ENCODE data around the gene G3BP1.

G3BP1 gene

GRCh38 chr5:151740336-151740942, 31.3 kb upstream of the G3BP1 start:
- Histone ChIP-seq H4K91ac (ENCODE audit: low read length) (peak overlapping the region; percentile 92), H3K14ac (ENCODE audit: low read length in 2 of 2) (no peak overlapping the region), H3K4ac (ENCODE audit: low read depth in 1 of 2, low read length in 2 of 2) (peak overlapping the region; percentile 20 to 83), H3K4me3 (ENCODE audit: insufficient read depth in 1 of 2, low read depth in 1 of 2, low read length in 2 of 2) (peak overlapping the region in 1 of 2 experiments; percentile 31), H3K9me3 (ENCODE audit: control insufficient read depth, low read length) (no peaks in the 10 kb centered on the region), H3K4me1 (ENCODE audit: control insufficient read depth, insufficient read depth, low read depth, low read length) (peaks cover 32% of the 10 kb centered on the region), H3K23ac (ENCODE audit: low read length in 2 of 2) (no peak overlapping the region), H3K79me1 (replicated peaks; ENCODE audit: low read length, poor library complexity, severe bottlenecking) (no peaks in the 10 kb centered on the region), H2BK120ac (ENCODE audit: low read depth, low read length) (peak overlapping the region; percentile 50), H2BK12ac (ENCODE audit: low read length in 2 of 2) (peak overlapping the region in 1 of 2 experiments; percentile 45), H4K8ac (ENCODE audit: low read length) (peak overlapping the region; percentile 43), H2AK5ac (ENCODE audit: low read length, severe bottlenecking) (peak overlapping the region; percentile 50), H2BK5ac (ENCODE audit: low read depth, low read length, poor library complexity, severe bottlenecking) (peak overlapping the region; percentile 95), H2AFZ (ENCODE audit: low read depth, low read length) (no peak overlapping the region), H3K27ac (ENCODE audit: low read length, poor library complexity, severe bottlenecking) (peak overlapping the region; percentile 100), H3K18ac (ENCODE audit: low read depth in 1 of 2, low read length in 2 of 2) (peak overlapping the region; percentile 88 to 95), H3K36me3 (ENCODE audit: control insufficient read depth in 1 of 2, insufficient read depth in 2 of 2, low read depth in 1 of 2, low read length in 2 of 2) (peaks cover 6 to 20% of the 10 kb centered on the region in 2 experiments), H2BK15ac (ENCODE audit: low read depth, poor library complexity, severe bottlenecking) (peak overlapping the region; percentile 74), H3K9ac (ENCODE audit: low read length) (peak overlapping the region; percentile 90), H3K27me3 (ENCODE audit: control insufficient read depth in 1 of 2, insufficient read depth in 1 of 2, low read length in 2 of 2) (no peaks in the 10 kb centered on the region), H3K4me2 (ENCODE audit: low read length, poor library complexity, severe bottlenecking) (peak overlapping the region; percentile 18)
- WGBS: 2% methylated on average over 11 of the region's 11 CpGs
- DNase-seq: peak; percentile 98

- 0% methylated on average over 1 of the region's 2 CpGs for WGBS
Measured at GRCh38 chr5:151740958-151741373, 30.8 kb upstream of the G3BP1 start.

GRCh38 chr5:151741678-151742423, 29.9 kb upstream of the G3BP1 start:
- Histone ChIP-seq H3K4ac (ENCODE audit: low read depth in 1 of 2, low read length in 2 of 2) (peak overlapping the region in 1 of 2 experiments; percentile 83), H2AFZ (ENCODE audit: low read depth, low read length) (no peak overlapping the region), H3K14ac (ENCODE audit: low read length in 2 of 2) (no peak overlapping the region), H2AK5ac (ENCODE audit: low read length, severe bottlenecking) (peak overlapping the region; percentile 98), H3K4me2 (ENCODE audit: low read length, poor library complexity, severe bottlenecking) (no peak overlapping the region), H2BK5ac (ENCODE audit: low read depth, low read length, poor library complexity, severe bottlenecking) (peak overlapping the region; percentile 84), H3K18ac (ENCODE audit: low read depth in 1 of 2, low read length in 2 of 2) (peak overlapping the region in 1 of 2 experiments; percentile 38), H2BK120ac (ENCODE audit: low read depth, low read length) (no peak overlapping the region), H3K9me3 (ENCODE audit: control insufficient read depth, low read length) (no peaks in the 10 kb centered on the region), H2BK15ac (ENCODE audit: low read depth, poor library complexity, severe bottlenecking) (no peak overlapping the region), H2BK12ac (ENCODE audit: low read length in 2 of 2) (peak overlapping the region; percentile 39 to 61), H3K27ac (ENCODE audit: low read length, poor library complexity, severe bottlenecking) (peak overlapping the region; percentile 100), H4K91ac (ENCODE audit: low read length) (no peak overlapping the region), H3K9ac (ENCODE audit: low read length) (peak overlapping the region; percentile 90), H3K4me1 (ENCODE audit: control insufficient read depth, insufficient read depth, low read depth, low read length) (peaks cover 41% of the 10 kb centered on the region), H4K8ac (ENCODE audit: low read length) (peak overlapping the region; percentile 59), H3K36me3 (ENCODE audit: control insufficient read depth in 1 of 2, insufficient read depth in 2 of 2, low read depth in 1 of 2, low read length in 2 of 2) (peaks cover 10 to 29% of the 10 kb centered on the region in 2 experiments), H3K79me1 (replicated peaks; ENCODE audit: low read length, poor library complexity, severe bottlenecking) (peaks cover 2% of the 10 kb centered on the region), H3K23ac (ENCODE audit: low read length in 2 of 2) (no peak overlapping the region), H3K4me3 (ENCODE audit: insufficient read depth in 1 of 2, low read depth in 1 of 2, low read length in 2 of 2) (no peak overlapping the region), H3K27me3 (ENCODE audit: control insufficient read depth in 1 of 2, insufficient read depth in 1 of 2, low read length in 2 of 2) (no peaks in the 10 kb centered on the region)
- WGBS: 54% methylated on average over 6 of the region's 6 CpGs
- DNase-seq: peak; percentile 73

More at GRCh38 chr5:151740958-151741373, 30.8 kb upstream of the G3BP1 start:
- H3K36me3 ChIP-seq (ENCODE audit: control insufficient read depth in 1 of 2, insufficient read depth in 2 of 2, low read depth in 1 of 2, low read length in 2 of 2): peaks cover 6 to 25% of the 10 kb centered on the region in 2 experiments
- H3K4me2 ChIP-seq (ENCODE audit: low read length, poor library complexity, severe bottlenecking): peak overlapping the region; percentile 49
- no peak overlapping the region for H4K91ac ChIP-seq (ENCODE audit: low read length)
- H3K4me3 ChIP-seq (ENCODE audit: insufficient read depth in 1 of 2, low read depth in 1 of 2, low read length in 2 of 2): peak overlapping the region in 1 of 2 experiments; percentile 31
- no peaks in the 10 kb centered on the region for H3K79me1 ChIP-seq (replicated peaks; ENCODE audit: low read length, poor library complexity, severe bottlenecking)
- no peaks in the 10 kb centered on the region for H3K9me3 ChIP-seq (ENCODE audit: control insufficient read depth, low read length)
- H2AFZ ChIP-seq (ENCODE audit: low read depth, low read length): no peak overlapping the region
- DNase-seq: peak; percentile 78
- H2BK120ac ChIP-seq (ENCODE audit: low read depth, low read length): no peak overlapping the region
- peak overlapping the region; percentile 50 for H2AK5ac ChIP-seq (ENCODE audit: low read length, severe bottlenecking)
- no peak overlapping the region for H2BK15ac ChIP-seq (ENCODE audit: low read depth, poor library complexity, severe bottlenecking)
- no peak overlapping the region for H4K8ac ChIP-seq (ENCODE audit: low read length)
- H3K4ac ChIP-seq (ENCODE audit: low read depth in 1 of 2, low read length in 2 of 2): peak overlapping the region in 1 of 2 experiments; percentile 83
- H2BK12ac ChIP-seq (ENCODE audit: low read length in 2 of 2): peak overlapping the region in 1 of 2 experiments; percentile 12
- no peaks in the 10 kb centered on the region for H3K27me3 ChIP-seq (ENCODE audit: control insufficient read depth in 1 of 2, insufficient read depth in 1 of 2, low read length in 2 of 2)
- H3K23ac ChIP-seq (ENCODE audit: low read length in 2 of 2): no peak overlapping the region
- peak overlapping the region; percentile 90 for H3K9ac ChIP-seq (ENCODE audit: low read length)
- H3K14ac ChIP-seq (ENCODE audit: low read length in 2 of 2): no peak overlapping the region
- peak overlapping the region in 1 of 2 experiments; percentile 79 for H3K18ac ChIP-seq (ENCODE audit: low read depth in 1 of 2, low read length in 2 of 2)
- peaks cover 35% of the 10 kb centered on the region for H3K4me1 ChIP-seq (ENCODE audit: control insufficient read depth, insufficient read depth, low read depth, low read length)
- H2BK5ac ChIP-seq (ENCODE audit: low read depth, low read length, poor library complexity, severe bottlenecking): peak overlapping the region; percentile 68
- H3K27ac ChIP-seq (ENCODE audit: low read length, poor library complexity, severe bottlenecking): peak overlapping the region; percentile 100

- H3K4me2 ChIP-seq (ENCODE audit: low read length, poor library complexity, severe bottlenecking): no peak overlapping the region
- peak overlapping the region; percentile 31 to 83 for H3K4ac ChIP-seq (ENCODE audit: low read depth in 1 of 2, low read length in 2 of 2)
- H3K36me3 ChIP-seq (ENCODE audit: control insufficient read depth in 1 of 2, insufficient read depth in 2 of 2, low read depth in 1 of 2, low read length in 2 of 2): peaks cover 10 to 29% of the 10 kb centered on the region in 2 experiments
- peak overlapping the region; percentile 4 for H4K8ac ChIP-seq (ENCODE audit: low read length)
- peak overlapping the region; percentile 98 for H2AK5ac ChIP-seq (ENCODE audit: low read length, severe bottlenecking)
- H3K9me3 ChIP-seq (ENCODE audit: control insufficient read depth, low read length): no peaks in the 10 kb centered on the region
- peak; percentile 84 for DNase-seq
- H3K79me1 ChIP-seq (replicated peaks; ENCODE audit: low read length, poor library complexity, severe bottlenecking): peaks cover 5% of the 10 kb centered on the region
- no peak overlapping the region for H2BK5ac ChIP-seq (ENCODE audit: low read depth, low read length, poor library complexity, severe bottlenecking)
- H3K9ac ChIP-seq (ENCODE audit: low read length): peak overlapping the region; percentile 90
- H2BK15ac ChIP-seq (ENCODE audit: low read depth, poor library complexity, severe bottlenecking): no peak overlapping the region
- peak overlapping the region; percentile 7 for H4K91ac ChIP-seq (ENCODE audit: low read length)
- H3K14ac ChIP-seq (ENCODE audit: low read length in 2 of 2): no peak overlapping the region
- H3K18ac ChIP-seq (ENCODE audit: low read depth in 1 of 2, low read length in 2 of 2): peak overlapping the region in 1 of 2 experiments; percentile 52
- peak overlapping the region; percentile 100 for H3K27ac ChIP-seq (ENCODE audit: low read length, poor library complexity, severe bottlenecking)
- 29% methylated on average over 7 of the region's 7 CpGs for WGBS
- H3K4me3 ChIP-seq (ENCODE audit: insufficient read depth in 1 of 2, low read depth in 1 of 2, low read length in 2 of 2): no peak overlapping the region
- no peak overlapping the region for H2BK120ac ChIP-seq (ENCODE audit: low read depth, low read length)
- no peak overlapping the region for H2BK12ac ChIP-seq (ENCODE audit: low read length in 2 of 2)
- H3K23ac ChIP-seq (ENCODE audit: low read length in 2 of 2): no peak overlapping the region
- peaks cover 41% of the 10 kb centered on the region for H3K4me1 ChIP-seq (ENCODE audit: control insufficient read depth, insufficient read depth, low read depth, low read length)
- no peak overlapping the region for H2AFZ ChIP-seq (ENCODE audit: low read depth, low read length)
- no peaks in the 10 kb centered on the region for H3K27me3 ChIP-seq (ENCODE audit: control insufficient read depth in 1 of 2, insufficient read depth in 1 of 2, low read length in 2 of 2)
Measured at GRCh38 chr5:151742870-151743294, 28.9 kb upstream of the G3BP1 start.

Measured in mesenchymal stem cell (in vitro differentiated cells and primary cell).